GM19463 (cell line): ENCODE data around the gene CLCF1.

ENCODE experiments used
- ATAC-seq: cut with Tn5 transposase; IDR thresholded peaks from one replicate; pipeline ENCODE4 v1.9.1; 2021; ENCODE audit warnings: mild to moderate bottlenecking, moderate library complexity; ENCODE audit not compliant: unreplicated experiment

CLCF1 gene

DNA sequence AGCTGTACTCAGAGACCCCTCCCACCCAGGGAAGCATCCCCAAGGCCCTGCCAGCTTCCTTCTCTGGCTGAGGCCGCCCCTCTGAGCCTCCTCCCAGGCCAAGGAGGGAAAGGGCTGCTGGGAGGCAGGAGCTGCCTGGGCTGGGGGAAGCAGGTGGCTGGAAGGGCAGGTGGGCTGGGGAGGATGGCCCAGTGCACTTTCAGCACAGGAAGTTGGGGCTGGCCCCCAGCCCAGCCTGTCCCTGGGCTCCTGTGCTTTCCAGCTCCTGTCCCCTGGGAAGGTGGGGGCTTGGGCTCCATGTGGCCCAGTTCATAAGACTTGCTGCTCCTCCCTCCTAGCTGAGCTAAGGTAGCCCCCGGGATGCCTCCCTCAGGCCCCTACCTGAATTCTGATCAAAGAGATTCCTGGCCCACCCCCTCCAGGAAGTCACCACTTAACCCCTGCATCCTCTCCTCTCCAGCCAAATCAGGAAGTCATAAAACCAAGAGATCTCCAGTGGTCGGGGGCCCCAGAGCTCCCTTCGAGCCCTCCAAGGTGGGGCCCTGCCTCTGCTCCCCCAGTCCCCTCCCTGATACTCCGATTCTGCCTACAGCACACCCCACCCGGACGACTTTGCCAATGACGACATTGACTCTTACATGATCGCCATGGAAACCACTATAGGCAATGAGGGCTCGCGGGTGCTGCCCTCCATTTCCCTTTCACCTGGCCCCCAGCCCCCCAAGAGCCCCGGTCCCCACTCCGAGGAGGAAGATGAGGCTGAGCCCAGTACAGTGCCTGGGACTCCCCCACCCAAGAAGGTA lies 23.4 kb upstream of the CLCF1 start:
- no peak for ATAC-seq

DNA sequence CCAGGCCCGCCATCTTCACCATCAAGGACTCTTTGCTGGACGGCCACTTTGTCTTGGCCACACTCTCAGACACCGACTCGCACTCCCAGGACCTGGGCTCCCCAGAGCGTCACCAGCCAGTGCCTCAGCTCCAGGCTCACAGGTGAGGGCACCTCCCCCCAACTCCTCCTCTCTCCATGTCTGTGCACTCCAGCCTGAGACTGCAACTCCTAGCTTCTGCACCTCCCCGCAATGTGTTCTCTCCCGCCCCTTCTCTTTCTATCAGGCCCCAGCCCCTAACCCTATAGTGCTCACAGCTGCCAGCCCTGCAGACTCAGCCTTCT lies 22.8 kb upstream of the CLCF1 start:
- ATAC-seq: no peak

DNA sequence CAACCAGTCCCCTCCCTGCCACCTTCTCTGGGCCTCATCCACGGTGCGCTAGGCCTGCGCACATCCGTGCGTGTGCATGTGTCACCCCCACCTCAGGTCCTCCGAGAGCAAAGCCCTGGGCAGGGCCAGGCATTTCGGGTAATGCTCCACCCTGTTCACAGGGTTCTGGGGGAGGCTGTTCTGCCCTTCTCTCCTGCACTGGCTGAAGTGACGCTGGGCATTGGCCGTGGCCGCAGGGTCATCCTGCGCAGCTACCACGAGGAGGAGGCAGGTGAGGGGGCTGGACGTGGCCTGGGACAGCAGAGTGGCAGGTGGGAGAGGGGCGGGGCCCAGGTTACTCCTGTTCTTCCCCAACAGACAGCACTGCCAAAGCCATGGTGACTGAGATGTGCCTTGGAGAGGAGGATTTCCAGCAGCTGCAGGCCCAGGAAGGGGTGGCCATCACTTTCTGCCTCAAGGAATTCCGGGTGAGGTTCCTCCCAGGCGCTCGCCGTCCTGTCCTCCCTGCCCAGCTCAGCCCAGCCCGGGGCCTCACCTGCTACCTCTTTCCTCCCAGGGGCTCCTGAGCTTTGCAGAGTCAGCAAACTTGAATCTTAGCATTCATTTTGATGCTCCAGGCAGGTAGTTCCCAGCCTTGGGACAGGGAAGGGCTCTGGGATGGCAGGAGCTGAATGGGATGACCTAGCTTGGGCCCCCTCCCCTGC lies 22.3 kb upstream of the CLCF1 start:
- no peak for ATAC-seq

DNA sequence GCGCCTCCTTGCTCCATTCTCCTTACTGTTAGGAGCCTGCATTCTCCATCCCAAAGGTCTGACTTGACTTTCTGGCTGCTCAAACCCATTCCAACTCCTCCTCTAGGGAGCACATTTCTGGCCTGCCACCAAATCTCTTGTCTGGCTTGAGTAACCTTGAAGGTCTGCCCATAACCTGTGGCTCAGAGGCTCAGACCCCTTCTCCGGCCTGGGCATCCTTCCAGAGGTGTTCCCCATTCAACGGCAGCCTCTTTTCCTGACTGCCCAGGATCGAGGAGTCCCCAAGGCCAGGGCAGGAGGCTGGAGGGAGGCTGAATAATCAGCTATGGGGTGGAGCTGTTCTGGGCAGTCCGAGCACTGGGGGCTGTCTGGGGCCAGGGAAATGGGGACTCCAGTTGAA lies 20.6 kb upstream of the CLCF1 start:
- ATAC-seq: no peak

DNA sequence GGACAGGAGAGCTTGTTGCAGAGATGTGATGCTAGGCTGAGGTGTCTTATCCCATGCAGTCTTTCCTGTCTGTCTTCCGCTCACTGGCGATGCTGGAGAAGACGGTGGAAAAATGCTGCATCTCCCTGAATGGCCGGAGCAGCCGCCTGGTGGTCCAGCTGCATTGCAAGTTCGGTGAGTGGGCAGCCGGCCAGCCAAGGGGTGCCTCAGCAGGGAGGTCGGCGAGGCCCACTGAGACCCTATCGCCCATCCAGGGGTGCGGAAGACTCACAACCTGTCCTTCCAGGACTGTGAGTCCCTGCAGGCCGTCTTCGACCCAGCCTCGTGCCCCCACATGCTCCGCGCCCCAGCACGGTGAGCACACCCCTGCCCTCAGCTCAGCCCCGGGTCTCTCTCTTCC lies 20.0 kb upstream of the CLCF1 start:
- no peak for ATAC-seq

DNA sequence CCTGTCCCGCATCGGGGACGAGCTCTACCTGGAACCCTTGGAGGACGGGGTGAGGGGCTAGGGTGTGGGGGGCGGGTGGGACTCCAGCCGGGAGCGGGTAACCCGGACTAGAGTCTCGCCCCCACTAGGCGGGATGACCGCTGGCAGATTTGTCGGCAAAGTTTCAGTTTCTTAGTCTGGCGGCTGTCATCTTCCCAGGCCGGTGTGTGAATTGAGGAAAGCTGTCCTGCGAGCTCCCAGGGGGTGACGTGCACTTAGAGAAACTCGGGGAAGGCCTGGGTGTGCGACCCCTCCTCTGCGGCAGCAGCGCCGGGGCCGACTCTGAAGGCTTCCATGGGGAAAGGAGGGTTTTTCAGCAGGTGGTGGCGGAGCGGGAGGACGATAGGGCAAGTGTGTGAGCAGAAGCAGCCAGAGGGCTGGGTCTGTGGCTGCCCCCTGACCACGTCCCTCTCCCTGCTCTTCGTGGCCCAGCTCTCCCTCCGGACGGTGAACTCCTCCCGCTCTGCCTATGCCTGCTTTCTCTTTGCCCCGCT lies 18.9 kb upstream of the CLCF1 start:
- ATAC-seq: no peak

DNA sequence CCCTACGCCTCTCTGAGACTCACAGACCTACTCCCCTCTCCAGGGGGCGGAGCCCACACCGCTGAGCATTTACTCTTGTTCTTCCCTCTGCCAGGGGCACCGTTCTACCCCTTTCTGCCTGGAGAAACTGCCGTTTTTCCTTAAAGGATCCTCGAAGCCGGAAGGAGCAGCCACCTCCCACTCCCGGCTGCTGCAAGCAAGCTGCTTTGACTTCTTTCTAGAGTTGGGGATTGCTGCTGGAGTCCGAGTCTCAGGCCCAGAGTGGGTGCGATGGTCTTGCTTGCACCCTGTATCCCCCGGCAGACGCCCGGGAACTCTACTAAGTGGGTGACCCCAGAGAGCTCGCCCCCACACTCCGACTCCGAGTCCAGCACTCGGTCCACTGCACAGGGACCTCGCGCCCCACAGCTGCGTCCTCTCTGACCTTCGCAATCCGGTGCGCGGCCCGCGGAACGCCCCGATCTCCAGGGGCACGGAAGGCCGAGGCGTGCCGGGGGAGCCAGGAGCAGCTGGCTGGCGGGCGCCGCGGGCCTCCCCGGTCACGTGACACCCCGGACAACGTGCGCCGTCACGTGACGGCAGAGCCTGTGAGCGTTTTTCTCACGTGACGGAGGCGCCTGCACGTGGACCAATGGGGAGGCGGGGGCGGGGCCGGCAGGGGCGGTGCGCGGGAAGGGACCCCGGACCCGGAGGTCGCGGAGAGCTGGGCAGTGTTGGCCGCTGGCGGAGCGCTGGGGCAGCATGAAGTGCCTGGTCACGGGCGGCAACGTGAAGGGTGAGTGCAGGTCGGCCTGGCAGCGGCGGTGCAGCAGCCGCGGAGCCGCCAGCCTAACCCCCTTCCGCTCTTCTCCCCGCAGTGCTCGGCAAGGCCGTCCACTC lies 18.1 kb upstream of the CLCF1 start, which contains the start of gene RAD9A:
TSS of gene RAD9A (plus strand) at position 683 of the 879 bp plus-strand sequence. CDS start at position 742, 59 bp downstream.
- peak; percentile 78 for ATAC-seq

DNA sequence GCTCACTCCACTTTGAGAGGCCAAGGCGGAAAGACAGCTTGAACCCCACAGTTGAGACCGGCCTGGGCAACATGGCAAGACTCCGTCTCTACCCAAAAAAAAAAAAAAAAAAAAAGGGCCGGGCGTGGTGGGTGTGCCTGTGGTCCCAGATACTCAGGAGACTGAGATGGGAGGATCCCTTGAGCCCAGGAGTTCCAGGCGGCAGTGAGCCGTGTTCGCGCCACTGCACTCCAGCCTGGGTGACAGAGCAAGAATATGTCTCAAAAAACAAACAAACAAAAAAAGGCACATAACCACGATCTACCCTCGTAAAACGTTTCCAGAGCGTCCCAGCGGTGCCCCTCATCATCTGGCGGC lies 17.5 kb upstream of the CLCF1 start:
- no peak for ATAC-seq

DNA sequence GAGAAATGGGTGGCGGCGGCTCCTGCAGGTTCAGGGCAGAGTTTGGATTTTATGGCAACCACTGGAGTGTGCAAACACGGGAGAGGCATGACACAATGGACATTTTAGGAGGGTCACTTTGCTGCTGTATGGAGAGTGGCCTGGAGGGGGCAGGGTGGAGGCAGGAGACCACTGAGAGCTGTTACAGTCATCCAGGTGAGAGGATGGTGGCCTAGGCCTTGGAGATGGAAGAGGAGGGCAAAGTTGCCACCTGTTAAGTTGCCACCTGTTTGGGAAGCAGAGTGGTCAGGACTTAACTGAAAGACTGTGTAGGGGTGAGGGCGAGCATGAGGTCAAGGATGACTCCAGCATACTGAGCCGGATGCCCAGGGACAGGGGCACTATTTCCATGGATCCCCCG lies 16.1 kb upstream of the CLCF1 start:
- no peak for ATAC-seq

DNA sequence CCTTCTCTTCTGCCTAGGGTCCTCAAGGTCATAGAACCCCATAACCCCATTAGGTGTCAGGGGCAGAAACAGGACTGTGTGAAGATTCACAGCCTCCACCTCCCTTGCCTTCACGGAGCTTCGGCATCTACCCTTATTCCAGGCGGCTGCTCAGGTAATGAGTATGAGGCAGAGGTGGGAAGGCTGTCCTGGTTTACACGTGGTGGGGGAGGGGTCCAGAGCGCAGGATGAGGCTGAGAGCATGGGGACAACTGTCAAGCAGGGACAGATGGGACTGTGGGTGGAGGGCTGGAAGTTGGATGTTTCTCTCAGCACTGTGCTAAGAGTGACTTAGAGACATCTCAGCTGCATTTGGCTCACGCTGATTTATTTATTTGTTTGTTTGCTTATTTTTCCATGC lies 14.1 kb upstream of the CLCF1 start:
- no peak for ATAC-seq

DNA sequence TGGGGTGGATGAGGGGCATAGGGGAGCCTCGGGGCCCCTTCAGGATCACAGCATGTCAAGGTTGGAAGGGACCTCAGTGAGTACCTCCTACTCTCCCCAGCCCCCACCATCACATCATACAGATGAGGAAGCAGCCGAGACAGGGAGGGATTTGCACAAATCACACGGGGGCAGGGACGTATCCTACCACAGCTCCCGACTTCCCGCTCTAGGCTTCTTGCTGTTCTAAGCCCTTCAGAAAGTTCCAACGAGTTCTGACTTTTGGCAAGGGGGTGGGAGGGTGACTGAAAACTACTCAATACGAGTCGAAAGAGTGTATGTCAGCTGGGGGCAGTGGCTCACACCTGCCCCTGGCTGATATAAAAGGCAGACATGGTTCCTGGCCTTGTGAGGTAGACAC lies 13.7 kb upstream of the CLCF1 start:
- no peak for ATAC-seq

DNA sequence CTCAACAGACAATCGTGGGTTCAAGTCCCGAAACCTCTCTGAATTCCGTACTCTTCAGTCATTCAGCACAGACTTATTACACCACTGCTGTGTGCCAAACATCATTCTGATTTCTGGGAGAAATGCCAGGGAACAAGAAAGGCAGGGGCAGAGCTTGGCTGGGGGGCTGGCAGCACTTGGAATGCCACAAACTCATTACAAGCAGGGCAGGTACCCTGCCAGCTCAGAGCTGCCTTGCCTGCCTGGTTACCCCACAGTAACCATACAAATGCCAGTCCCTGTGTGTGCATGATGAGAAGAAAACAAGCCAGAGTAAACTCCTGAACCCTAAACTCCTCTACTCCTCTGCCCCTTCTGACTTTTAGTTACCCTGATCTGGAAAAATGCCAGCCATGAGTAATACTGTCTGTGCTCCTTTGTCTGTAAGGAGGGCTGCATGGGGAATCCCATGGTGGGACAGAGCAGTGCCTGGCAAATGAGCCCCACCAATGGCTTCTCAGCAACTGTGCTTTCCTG lies 11.5 kb upstream of the CLCF1 start:
- ATAC-seq: no peak

DNA sequence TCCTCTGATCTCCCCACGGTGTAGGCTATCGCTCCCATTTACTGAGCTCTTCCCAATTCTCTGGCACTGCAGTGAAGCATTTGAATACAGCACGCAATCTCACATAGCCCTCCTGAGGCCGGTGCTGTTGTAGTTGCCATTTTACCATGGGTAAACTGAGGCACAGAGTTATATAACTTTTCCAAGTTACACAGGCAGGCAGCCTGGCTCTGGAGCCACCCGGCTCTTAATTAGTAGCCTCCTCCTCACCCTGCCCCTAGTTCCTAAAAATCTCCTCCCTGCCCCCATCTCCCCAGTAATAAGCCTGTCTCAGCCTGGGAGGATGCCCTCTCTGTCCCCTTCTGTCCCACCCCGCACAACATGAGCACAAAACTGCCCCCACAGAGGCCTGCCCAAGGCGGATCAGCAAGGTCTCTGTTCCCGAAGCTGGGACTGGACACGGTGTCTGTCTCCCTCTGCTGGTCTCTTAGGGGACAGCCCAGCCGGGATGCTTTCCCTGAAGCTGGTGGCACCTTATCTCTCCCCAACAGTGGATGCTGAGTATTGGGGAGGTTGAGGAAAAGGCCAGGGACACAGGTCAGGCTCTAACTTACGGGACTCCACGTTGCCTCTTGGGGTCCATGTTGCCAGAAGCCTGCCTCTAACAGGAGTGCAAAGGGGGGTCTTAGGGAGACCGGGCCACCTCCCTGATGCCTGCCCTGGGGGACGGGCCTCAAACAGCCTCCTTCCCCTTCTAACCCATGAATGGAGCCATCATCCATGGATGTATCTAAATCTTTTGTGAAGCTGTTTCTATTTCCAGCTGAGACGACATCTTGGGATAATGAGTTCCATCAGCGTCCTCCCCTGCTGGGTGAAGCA lies 9.1 kb upstream of the CLCF1 start:
- no peak for ATAC-seq

DNA sequence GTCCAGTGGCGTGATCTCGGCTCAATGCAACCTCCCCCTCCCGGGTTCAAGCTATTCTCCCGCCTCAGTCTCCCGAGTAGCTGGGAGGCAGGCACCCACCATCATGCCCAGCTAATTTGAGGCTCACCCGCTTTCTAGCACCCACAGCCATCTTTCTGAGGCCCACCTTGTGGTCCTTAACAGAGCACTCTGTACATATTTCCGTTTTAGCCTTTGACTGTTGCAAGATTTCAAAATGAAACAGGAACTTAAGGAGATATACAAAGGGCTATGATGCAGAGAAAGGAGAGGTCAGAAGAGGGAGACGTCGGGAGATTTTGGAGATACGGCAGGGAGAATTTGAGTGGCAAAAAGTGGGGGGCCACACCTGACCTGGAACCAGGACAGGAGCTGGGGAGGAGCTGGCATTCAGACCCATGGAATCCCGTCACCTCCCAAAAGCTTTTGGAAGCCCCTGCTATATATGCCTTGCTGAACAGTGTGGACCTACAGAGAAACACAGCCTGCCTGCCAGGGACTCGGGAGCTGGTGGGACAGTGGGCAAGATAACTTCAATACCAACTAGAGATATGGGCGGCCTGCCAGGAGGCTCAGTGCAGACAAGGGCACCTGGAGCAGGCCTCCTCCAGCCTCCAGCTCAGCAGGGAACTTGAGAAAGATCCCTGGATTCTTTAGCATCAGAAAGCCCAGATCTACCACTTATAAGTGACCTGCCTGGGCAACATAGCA lies 8.0 kb upstream of the CLCF1 start:
- ATAC-seq: no peak

DNA sequence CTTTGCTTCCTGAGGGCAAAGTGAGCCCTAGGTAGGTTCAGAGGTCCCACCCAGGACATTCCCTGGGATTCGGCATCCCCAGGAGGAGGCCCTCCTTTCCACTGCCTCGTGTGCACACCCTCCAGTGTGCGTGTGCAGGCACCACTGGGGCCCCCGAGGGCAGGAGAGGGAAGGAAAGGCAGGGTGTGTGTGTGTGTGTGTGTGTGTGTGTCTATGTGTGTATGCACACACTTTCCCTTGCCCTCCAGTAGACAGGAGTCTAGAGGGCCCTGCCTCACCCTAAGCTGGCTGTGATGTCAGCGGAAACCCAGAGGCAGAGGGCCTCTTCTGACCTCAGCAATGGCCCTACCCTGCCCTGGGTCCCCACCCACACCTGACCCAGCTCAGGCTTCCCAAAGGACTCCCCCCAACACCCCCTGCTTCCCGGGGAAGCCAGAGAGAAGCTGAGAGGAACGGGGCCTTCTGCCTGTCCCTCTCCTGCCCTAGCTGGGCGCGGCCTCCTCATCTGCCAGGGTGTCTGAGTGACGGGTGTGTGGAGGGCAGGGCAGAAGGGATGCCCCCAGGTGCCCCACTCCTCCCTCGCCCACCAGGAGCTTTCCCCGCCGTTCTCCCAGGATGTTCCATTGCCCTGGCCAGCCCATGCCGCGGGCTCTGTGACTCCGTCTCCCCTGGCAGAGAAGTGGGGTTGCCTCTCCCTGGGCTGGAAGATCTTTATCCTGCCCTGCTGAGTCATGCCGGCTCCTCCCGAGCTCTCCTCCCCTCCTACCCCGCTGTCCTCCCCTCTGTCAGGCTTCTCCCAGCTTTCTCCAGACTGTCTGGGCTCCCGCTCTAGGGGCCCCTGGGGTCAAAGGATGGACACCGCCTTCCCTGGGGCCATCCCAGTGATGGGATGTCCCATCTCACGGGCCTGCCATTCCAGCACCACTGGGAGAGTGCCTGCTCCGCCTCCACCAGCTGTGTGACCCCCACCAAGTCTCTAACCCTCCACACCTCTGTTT lies 6.0 kb upstream of the CLCF1 start:
- ATAC-seq: no peak

DNA sequence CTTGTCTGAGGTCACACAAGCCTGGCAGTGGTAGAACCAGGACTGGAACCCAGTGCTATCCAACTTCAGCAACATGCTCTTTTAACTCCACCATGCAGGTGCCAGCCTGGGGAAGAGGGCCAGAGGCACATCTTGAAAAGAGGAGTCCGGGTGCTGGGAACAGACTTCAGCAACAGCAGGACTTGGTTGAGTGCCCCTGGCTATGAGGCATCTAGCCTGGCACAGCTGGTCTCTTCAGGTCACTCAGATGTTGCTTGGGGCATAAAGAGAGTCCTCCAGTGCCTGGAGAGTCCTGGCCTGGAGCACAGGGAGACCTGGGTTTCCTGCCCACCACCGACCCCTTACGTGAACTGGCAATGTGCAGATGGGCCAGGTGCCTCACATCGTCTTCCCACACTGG lies 5.1 kb upstream of the CLCF1 start:
- ATAC-seq: no peak

DNA sequence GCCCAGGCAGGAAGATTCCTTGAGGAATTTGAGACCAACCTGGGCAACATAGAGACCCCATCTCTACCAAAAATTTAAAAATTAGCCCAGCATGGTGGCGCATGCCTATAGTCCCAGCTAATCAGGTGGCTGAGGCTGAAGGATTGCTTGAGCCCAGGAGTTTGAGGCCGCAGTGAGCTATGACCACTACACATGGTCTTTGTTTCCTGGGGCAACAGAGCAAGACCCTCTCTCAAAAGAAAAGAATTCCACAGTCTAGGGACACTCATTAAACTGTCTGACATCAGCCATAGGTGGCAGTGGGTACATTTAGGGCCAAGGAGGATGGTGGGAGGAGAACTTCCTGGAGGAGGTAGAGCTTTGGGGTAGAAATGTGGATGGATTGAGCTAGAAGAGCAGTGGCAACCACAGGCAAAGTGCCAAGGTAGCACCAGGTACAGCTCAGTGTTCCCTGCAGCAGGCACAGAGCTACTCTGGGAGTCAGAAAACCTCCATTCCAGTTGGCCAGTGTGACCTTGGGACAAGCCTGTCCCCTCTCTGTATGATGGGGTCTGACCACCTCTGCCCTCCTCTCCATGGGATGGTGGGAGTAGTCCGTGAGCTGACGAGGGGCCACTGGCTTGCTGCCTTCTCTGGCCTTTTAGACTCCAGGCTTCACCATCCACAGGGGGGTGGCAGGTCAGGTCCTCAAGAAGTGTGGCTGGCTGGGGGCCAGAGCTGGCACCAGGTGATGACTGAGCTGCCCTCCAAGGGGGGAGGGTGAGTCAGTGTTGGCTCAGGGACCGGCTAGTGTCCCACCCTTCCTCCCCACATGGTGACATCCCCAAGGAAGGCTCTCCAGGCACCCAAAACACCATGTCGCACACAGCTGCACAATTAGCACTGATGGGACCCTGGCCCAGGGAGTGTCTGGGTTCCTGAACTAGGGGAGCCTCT lies 3.7 kb upstream of the CLCF1 start:
- no peak for ATAC-seq
